ENCODE results near the gene F2R.

DNA sequence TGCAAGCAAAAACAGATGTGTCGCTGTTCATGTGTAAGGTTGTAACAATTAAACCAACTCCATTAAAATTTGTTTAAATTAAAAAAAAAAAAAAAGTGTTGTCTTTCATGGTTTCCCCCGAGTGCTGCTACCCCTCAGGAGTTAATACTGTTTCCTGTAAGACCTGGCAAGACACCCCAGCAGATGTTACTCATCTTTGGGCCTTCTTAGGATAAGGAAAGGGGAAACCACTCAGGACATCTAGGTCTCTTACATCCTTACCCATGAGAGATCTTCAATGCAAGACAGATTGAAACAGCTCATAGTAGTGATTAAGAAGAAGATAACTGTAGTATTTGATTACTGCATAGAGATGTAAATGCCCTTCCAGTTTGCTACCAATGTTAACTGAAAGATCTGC is 33.5 kb upstream of the F2R start:
- TF ChIP-seq, protein P1, sequence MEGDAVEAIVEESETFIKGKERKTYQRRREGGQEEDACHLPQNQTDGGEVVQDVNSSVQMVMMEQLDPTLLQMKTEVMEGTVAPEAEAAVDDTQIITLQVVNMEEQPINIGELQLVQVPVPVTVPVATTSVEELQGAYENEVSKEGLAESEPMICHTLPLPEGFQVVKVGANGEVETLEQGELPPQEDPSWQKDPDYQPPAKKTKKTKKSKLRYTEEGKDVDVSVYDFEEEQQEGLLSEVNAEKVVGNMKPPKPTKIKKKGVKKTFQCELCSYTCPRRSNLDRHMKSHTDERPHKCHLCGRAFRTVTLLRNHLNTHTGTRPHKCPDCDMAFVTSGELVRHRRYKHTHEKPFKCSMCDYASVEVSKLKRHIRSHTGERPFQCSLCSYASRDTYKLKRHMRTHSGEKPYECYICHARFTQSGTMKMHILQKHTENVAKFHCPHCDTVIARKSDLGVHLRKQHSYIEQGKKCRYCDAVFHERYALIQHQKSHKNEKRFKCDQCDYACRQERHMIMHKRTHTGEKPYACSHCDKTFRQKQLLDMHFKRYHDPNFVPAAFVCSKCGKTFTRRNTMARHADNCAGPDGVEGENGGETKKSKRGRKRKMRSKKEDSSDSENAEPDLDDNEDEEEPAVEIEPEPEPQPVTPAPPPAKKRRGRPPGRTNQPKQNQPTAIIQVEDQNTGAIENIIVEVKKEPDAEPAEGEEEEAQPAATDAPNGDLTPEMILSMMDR (IDR thresholded peaks at IDR 0.05) = no peak
- no peak for TF ChIP-seq POLR2A (IDR thresholded peaks at IDR 0.05)
